Measurements from ENCODE around the gene FBF1. TPM values are rescaled to one million over a fixed set of nuclear protein-coding genes. Genes with fewer than 3 reads are reported as not detected.
"Not testable (repeated sequence)": the region's sequence is repeated elsewhere in the genome, so short reads cannot be mapped to it uniquely, and the experiment has no call there.

The FBF1 gene
- total RNA-seq, 2 donors from 2014 or later: 18.9 to 31.3 TPM

DNA sequence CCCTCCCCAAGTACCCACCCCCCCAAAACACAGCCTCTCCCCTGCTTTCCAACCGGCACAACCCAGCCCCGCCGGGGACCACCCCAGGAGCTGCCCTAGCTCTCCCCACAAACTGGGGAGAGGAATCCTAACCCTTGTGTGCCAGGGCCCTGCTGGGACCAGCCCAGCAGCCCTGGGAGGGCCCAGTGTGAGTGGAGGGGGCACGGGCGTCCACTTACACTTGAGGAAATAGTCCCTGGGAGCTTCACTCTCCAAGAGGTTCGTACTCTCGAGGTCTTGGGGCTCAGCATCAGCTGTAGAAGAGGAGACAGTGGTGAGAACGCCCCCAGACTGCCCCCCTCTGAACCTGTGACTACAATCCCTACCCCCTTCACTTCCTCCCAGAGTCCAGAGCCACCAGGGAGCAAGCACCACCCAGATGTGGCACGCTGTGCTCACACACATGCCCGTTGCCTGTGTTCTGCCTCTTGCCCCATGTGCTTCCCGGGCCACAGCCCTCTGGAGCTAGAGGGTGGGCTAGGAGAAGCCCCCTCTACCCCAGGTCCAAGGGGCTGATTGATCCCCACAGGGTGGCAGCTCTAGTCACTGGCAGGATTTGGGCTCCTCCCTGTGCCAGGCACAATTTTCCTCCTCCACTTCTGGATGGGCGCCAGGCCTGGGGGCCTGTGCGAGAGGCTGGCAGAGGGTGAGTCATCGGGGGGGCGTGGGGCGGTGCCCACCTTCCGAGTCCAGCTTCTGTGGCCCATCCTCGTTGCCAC lies 65.5 kb downstream of the FBF1 start:
- peak; percentile 74 for DNase-seq (ENCODE audit: low spot score)
- H3K27me3 ChIP-seq (replicated peaks; ENCODE audit: insufficient read depth): no peaks in the 10 kb centered on the region
- intact Hi-C loops (cut with DNase I): loop anchor here (5.0 kb wide), 1 partner anchor 88 kb away; no protein-coding TSS in a partner anchor
- peaks cover 28% of the 10 kb centered on the region for H3K4me1 ChIP-seq (replicated peaks)
- TF ChIP-seq POLR2A (IDR thresholded peaks at IDR 0.05): no peak
- TF ChIP-seq POLR2AphosphoS5 (IDR thresholded peaks at IDR 0.05): no peak
- TF ChIP-seq, protein P1, sequence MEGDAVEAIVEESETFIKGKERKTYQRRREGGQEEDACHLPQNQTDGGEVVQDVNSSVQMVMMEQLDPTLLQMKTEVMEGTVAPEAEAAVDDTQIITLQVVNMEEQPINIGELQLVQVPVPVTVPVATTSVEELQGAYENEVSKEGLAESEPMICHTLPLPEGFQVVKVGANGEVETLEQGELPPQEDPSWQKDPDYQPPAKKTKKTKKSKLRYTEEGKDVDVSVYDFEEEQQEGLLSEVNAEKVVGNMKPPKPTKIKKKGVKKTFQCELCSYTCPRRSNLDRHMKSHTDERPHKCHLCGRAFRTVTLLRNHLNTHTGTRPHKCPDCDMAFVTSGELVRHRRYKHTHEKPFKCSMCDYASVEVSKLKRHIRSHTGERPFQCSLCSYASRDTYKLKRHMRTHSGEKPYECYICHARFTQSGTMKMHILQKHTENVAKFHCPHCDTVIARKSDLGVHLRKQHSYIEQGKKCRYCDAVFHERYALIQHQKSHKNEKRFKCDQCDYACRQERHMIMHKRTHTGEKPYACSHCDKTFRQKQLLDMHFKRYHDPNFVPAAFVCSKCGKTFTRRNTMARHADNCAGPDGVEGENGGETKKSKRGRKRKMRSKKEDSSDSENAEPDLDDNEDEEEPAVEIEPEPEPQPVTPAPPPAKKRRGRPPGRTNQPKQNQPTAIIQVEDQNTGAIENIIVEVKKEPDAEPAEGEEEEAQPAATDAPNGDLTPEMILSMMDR (IDR thresholded peaks at IDR 0.05): no peak
- no peak overlapping the region for H3K4me3 ChIP-seq
- 33% methylated on average over 14 of the region's 18 CpGs for WGBS
- H3K9me3 ChIP-seq: no peaks in the 10 kb centered on the region
- peak overlapping the region; percentile 91 for H3K27ac ChIP-seq
- no peaks in the 10 kb centered on the region for H3K36me3 ChIP-seq

DNA sequence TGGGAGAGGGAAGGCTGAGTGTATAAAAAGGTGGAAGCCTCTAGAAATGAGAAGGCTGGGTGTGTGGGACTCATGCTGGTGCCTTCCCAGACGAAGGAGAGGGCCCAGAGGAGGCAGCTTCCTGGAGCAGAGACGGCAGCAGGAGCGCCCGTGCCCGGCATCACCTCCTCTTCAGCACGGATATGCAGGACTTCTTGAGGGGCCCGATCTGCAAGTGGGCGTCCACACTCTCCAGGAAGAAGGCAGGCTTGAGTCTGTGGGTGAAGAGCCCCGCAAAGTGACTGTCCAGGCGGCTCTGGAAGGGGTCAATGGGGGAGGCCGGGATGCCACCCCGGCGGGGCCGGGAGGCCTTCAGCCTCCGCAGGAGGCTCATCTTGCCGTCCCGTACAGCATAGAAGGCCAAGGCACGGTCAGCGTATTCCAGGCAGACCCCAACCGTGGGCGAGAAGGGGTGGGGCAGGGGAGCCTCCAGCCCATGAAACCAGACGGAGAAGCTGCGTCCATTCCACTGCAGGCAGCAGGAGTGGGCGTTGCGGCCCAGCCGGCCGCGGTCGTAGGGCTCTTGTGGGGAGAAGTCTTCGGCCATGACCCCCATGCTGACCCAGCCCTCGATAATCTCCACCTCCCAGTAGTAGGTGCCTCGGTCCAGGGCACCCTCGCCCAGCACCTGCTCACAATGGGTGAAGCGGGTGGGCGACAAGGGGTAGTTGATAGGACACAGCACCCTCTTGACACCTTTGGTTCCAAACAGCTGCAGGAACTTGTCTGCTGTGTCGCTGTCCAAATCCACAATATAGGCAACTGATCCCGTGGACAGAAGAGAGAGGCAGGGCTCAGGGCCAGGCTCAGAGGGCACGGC lies 66.3 kb downstream of the FBF1 start:
- no peak for DNase-seq (ENCODE audit: low spot score)
- TF ChIP-seq, protein P1 (IDR thresholded peaks at IDR 0.05): no peak
- TF ChIP-seq POLR2AphosphoS5 (IDR thresholded peaks at IDR 0.05) (no peak), POLR2A (IDR thresholded peaks at IDR 0.05) (no peak)
- no peaks in the 10 kb centered on the region for H3K9me3 ChIP-seq
- WGBS: 91% methylated on average over 38 of the region's 38 CpGs
- intact Hi-C loops (cut with DNase I): loop anchor here (5.0 kb wide), 1 partner anchor 87 kb away; no protein-coding TSS in a partner anchor
- H3K27ac ChIP-seq: peak overlapping the region; percentile 91
- no peaks in the 10 kb centered on the region for H3K36me3 ChIP-seq
- H3K27me3 ChIP-seq (replicated peaks; ENCODE audit: insufficient read depth): no peaks in the 10 kb centered on the region
- H3K4me3 ChIP-seq: no peak overlapping the region
- H3K4me1 ChIP-seq (replicated peaks): peaks cover 28% of the 10 kb centered on the region

DNA sequence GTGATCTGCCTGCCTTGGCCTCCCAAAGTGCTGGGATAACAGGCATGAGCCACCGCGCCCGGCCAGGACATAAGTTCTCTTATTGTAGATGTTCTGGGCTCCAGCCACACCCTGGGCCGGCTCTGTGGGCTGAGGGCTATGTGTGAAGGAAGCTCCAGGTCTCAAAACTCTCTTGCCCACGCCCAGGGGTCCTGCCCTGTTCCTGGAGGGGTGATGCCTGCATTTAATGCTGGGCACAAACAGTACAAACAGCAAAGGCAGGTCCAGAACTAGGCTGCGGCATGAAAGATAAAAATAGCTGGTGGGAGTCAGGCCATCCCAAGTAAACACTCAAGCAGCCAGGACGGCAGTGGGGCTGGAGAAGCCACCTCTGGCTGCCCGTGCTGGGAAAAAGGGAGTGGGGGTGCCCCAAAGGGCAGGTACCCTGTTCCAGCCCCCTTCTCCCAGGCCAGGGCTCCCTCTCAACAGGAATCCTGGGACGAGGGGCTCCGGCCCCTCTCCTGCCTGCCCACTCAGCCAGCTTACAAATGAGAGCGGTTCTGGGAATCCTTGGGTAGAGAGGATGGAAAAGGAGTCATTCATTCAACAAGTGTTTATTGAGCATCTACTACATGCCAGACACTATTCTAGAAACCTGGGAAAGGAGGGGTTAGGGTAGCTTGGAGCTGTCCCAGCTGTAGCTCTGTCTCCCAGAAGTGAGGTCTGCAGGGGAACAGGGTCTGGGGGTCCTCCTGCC lies 67.1 kb downstream of the FBF1 start:
- H3K36me3 ChIP-seq: no peaks in the 10 kb centered on the region
- H3K27ac ChIP-seq: peak overlapping the region; percentile 83
- no peaks in the 10 kb centered on the region for H3K9me3 ChIP-seq
- H3K4me1 ChIP-seq (replicated peaks): peaks cover 28% of the 10 kb centered on the region
- DNase-seq (ENCODE audit: low spot score): no peak
- TF ChIP-seq POLR2A (IDR thresholded peaks at IDR 0.05): no peak
- TF ChIP-seq, protein P1 (IDR thresholded peaks at IDR 0.05): no peak
- TF ChIP-seq POLR2AphosphoS5 (IDR thresholded peaks at IDR 0.05): no peak
- intact Hi-C loops (cut with DNase I): loop anchor here (2.0 kb wide), 1 partner anchor 19 kb away; the partner anchor contains the start of gene WBP2
- 72% methylated on average over 11 of the region's 11 CpGs for WGBS
- no peak overlapping the region for H3K4me3 ChIP-seq
- H3K27me3 ChIP-seq (replicated peaks; ENCODE audit: insufficient read depth): no peaks in the 10 kb centered on the region

DNA sequence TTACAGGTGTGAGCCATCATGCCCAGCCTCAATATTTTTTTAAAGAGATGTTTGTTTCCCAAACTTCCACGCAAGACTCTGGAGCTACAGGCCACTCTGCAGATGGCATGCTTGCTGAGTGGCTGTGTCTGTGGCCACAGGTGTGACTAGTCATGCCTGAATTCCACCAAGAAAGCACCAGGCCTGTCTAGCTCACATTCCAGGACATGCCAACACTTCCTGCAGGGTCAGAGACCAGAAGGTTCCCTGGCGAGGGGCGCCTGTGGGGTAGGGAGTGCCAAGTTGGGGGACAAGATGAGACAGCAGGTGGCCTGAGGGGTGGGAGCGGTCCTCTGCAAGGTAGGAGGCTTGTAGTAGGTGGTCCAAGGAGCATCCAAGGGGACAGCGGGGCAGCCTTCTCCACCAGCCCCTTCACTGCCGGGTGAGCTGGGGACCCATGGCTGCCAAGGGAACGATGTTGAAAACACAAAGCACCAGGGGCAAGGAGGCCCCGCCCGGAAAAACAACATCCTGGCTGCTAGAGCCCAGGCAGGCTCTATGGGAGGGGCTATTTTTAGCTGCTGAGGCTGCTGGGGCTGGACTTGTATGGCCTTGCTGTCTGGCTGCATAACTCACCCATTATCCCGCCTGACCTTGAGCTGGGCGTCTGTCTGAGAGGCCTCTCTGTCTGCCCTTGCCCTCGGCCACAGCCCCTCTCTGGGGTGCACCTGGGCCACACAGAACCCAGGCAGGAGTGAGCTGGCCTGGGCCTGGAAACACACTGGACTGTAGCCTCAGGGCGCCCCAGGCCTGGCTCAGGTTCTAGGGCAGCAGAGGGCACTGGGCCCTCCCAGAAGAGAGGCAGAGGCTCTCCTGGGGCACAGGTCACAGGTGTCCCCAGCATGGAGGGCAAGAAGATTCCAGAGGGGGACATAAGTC lies 68.1 kb downstream of the FBF1 start:
- no peaks in the 10 kb centered on the region for H3K27me3 ChIP-seq (replicated peaks; ENCODE audit: insufficient read depth)
- no peaks in the 10 kb centered on the region for H3K36me3 ChIP-seq
- WGBS: 40% methylated on average over 13 of the region's 13 CpGs
- no peaks in the 10 kb centered on the region for H3K9me3 ChIP-seq
- peak overlapping the region; percentile 83 for H3K27ac ChIP-seq
- H3K4me1 ChIP-seq (replicated peaks): peaks cover 28% of the 10 kb centered on the region
- DNase-seq (ENCODE audit: low spot score): peak; percentile 76
- H3K4me3 ChIP-seq: no peak overlapping the region
- TF ChIP-seq POLR2A (IDR thresholded peaks at IDR 0.05) (peak; percentile 31), POLR2AphosphoS5 (IDR thresholded peaks at IDR 0.05) (peak; percentile 77)
- TF ChIP-seq, protein P1 (IDR thresholded peaks at IDR 0.05): peak in 1 of 4 experiments; percentile 4
- intact Hi-C loops (cut with DNase I): loop anchor here (2.0 kb wide), 1 partner anchor 18 kb away; the partner anchor contains the start of gene WBP2

DNA sequence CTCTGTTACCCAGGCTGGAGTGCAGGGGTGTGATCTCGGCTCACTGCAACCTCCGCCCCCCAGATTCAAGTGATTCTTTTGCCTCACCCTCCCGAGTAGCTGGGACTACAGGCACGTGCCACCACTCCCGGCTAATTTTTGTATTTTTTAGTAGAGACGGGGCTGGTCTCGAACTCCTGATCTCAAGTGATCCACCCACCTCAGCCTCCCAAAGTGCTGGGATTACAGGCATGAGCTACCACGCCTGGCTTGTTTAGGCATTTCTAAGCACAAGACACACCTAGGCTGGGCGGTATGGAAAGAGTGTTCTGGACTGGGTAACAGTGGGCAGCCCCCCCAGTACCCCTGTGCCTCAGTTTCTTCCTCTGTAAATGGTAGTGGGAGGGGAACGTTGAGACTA lies 70.6 kb downstream of the FBF1 start:
- Histone ChIP-seq H3K4me1 (replicated peaks) (peaks cover 11% of the 10 kb centered on the region), H3K27ac (peak overlapping the region; percentile 57 to 74)
- H3K4me3 ChIP-seq; DNase-seq (ENCODE audit: low spot score); H3K36me3 ChIP-seq; intact Hi-C loops (cut with DNase I); H3K27me3 ChIP-seq (replicated peaks; ENCODE audit: insufficient read depth); H3K9me3 ChIP-seq: not testable (repeated sequence)
- 75% methylated on average over 10 of the region's 10 CpGs for WGBS
